ENCODE results near the gene SLC24A4. TPM values are rescaled to one million over a fixed set of nuclear protein-coding genes. Genes with fewer than 3 reads are reported as not detected.

Gene SLC24A4
- total RNA-seq, 4 donors from 2014 or later: 6.9 to 15.1 (median 8.3) TPM

DNA sequence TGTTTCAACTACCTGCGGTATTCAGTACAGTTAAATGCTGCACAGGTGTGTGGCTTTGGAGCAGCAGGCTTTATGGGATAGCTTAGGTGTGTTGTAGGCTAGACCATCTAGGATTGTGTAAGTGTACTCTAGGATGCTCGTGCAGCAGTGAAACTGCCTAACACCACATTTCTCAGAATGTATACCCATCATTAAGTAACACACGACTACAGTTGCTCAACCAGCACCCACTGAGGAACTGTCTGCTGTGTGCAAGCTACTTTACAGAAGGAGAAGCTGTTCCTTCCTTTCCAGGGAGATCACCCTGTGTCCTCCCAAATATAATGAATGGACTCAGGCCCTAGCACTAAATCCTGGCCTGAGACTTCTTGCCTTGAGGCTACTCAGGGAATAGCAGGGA lies 94.8 kb downstream of the SLC24A4 start:
- H3K36me3 ChIP-seq: no peaks in the 10 kb centered on the region
- no peak for TF ChIP-seq POLR2A (IDR thresholded peaks at IDR 0.05)
- TF ChIP-seq, protein P1, sequence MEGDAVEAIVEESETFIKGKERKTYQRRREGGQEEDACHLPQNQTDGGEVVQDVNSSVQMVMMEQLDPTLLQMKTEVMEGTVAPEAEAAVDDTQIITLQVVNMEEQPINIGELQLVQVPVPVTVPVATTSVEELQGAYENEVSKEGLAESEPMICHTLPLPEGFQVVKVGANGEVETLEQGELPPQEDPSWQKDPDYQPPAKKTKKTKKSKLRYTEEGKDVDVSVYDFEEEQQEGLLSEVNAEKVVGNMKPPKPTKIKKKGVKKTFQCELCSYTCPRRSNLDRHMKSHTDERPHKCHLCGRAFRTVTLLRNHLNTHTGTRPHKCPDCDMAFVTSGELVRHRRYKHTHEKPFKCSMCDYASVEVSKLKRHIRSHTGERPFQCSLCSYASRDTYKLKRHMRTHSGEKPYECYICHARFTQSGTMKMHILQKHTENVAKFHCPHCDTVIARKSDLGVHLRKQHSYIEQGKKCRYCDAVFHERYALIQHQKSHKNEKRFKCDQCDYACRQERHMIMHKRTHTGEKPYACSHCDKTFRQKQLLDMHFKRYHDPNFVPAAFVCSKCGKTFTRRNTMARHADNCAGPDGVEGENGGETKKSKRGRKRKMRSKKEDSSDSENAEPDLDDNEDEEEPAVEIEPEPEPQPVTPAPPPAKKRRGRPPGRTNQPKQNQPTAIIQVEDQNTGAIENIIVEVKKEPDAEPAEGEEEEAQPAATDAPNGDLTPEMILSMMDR (IDR thresholded peaks at IDR 0.05): no peak
- TF ChIP-seq EP300 (IDR thresholded peaks at IDR 0.05): peak; percentile 28 to 79
- no peaks in the 10 kb centered on the region for H3K27me3 ChIP-seq
- H3K27ac ChIP-seq: no peak overlapping the region
- peak in 1 of 2 donors; percentile 48 for DNase-seq (ENCODE audit: low spot score in 2 of 2)
- H3K9me3 ChIP-seq: peaks cover 0 to 4% (median 0%) of the 10 kb centered on the region in 4 donors
- H3K4me3 ChIP-seq: no peak overlapping the region
- WGBS, 2 donors: 89 to 98% methylated on average over 3 of the region's 3 CpGs
- H3K4me1 ChIP-seq: peaks cover 0 to 20% (median 0%) of the 10 kb centered on the region in 4 donors

DNA sequence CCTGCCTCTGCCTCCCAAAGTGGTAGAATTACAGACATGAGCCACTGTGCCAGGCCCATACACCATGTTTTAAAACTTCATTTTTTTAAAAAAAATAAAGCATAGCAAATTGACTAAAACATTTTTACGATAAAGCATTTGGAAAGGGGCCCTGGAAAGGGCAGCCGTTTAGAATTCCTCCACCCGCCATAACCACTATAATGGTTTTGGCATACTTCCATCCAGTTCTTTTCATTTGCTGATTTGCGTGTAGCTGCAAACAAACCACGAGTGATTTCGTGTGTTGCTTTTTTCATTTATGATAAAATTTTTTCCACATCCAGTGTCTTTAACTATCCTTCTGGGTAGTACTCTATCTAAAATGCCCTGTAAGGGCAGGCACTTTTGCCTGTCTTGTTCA lies 98.8 kb downstream of the SLC24A4 start:
- Histone ChIP-seq H3K4me1 (peaks cover 0 to 9% (median 0%) of the 10 kb centered on the region in 4 donors), H3K4me3 (no peak overlapping the region), H3K27me3 (no peaks in the 10 kb centered on the region), H3K36me3 (no peaks in the 10 kb centered on the region), H3K27ac (peak overlapping the region in 1 of 4 donors; percentile 22), H3K9me3 (peaks cover 0 to 4% (median 0%) of the 10 kb centered on the region in 4 donors)
- DNase-seq (ENCODE audit: low spot score in 2 of 2): no peak
- TF ChIP-seq, protein P1 (IDR thresholded peaks at IDR 0.05): no peak
- TF ChIP-seq EP300 (IDR thresholded peaks at IDR 0.05) (no peak), POLR2A (IDR thresholded peaks at IDR 0.05) (no peak)
- 12 to 15% methylated on average over 6 of the region's 6 CpGs for WGBS, 2 donors

DNA sequence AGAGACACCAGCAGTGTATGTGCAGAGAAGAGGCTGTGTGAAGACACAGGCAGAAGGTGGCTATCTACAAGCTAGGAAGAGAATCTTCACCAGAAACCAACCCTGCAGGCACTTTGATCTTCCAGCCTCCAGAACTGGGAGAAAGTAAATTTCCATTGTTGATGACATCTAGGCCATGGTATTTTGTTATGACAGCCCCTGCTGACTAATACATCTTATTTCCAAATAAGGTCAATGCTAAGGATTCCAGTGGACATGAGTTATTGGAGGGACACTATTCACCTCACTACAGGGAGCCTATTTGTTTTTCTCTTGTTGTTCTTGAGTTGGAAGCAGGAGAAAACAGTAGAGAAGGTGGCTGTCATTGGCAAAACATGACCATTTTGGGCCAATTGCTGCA lies 102.1 kb downstream of the SLC24A4 start:
- Histone ChIP-seq H3K27me3 (no peaks in the 10 kb centered on the region), H3K4me3 (no peak overlapping the region), H3K4me1 (peaks cover 0 to 9% (median 0%) of the 10 kb centered on the region in 4 donors), H3K9me3 (no peaks in the 10 kb centered on the region), H3K27ac (no peak overlapping the region), H3K36me3 (no peaks in the 10 kb centered on the region)
- TF ChIP-seq, protein P1 (IDR thresholded peaks at IDR 0.05): no peak
- DNase-seq (ENCODE audit: low spot score in 2 of 2): no peak

DNA sequence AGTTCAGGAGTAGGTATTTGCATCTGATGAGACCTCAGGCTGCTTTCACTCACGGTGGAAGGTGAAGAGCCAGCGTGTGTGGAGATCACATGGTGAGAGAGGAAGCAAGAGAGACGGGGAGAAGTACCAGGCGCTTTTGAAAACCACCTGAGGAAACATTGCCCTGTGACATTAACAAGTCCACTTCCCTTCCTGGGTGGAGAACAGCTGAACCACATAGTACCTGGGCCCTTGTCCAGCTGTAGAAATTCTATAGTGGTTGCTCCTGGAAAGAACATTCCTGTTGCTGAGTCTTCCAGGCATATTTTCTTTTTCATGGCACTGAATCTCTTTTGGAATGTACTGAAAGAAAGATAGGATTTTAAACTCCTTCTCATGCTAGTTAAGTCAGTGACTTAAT lies 103.3 kb downstream of the SLC24A4 start:
- TF ChIP-seq, protein P1 (IDR thresholded peaks at IDR 0.05): no peak
- TF ChIP-seq EP300 (IDR thresholded peaks at IDR 0.05): no peak
- no peak for TF ChIP-seq POLR2A (IDR thresholded peaks at IDR 0.05)
- WGBS, 2 donors: 38 to 46% methylated on average over 4 of the region's 4 CpGs
- H3K4me1 ChIP-seq: peaks cover 0 to 8% (median 0%) of the 10 kb centered on the region in 4 donors
- no peak overlapping the region for H3K4me3 ChIP-seq
- H3K9me3 ChIP-seq: no peaks in the 10 kb centered on the region
- H3K27ac ChIP-seq: no peak overlapping the region
- no peaks in the 10 kb centered on the region for H3K27me3 ChIP-seq
- no peak for DNase-seq (ENCODE audit: low spot score in 2 of 2)
- no peaks in the 10 kb centered on the region for H3K36me3 ChIP-seq

DNA sequence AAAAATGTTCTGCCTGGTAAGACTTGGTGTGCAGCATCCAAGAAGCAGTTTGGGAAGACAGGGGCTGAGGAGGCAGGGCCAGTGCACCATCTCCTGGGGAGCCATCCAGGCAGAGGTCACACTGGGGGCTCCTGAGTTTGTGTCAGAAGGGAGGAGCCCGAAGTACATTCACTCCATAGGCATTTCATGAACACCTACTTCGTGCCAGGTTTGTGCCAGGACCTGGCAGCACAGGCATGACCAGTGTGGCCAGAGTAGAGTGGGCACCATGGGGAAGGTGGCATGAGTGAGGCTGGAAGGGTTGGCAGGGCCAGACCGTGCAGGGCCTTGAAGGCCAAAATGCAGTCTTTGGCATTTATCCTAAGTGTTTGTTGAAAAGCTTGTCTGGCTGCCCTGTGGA lies 104.1 kb downstream of the SLC24A4 start:
- Histone ChIP-seq H3K4me1 (no peaks in the 10 kb centered on the region), H3K27ac (no peak overlapping the region), H3K36me3 (no peaks in the 10 kb centered on the region), H3K9me3 (no peaks in the 10 kb centered on the region), H3K27me3 (no peaks in the 10 kb centered on the region), H3K4me3 (no peak overlapping the region)
- TF ChIP-seq EP300 (IDR thresholded peaks at IDR 0.05) (no peak), POLR2A (IDR thresholded peaks at IDR 0.05) (no peak)
- TF ChIP-seq, protein P1 (IDR thresholded peaks at IDR 0.05): no peak
- WGBS, 2 donors: 79 to 85% methylated on average over 3 of the region's 3 CpGs
- DNase-seq (ENCODE audit: low spot score in 2 of 2): no peak
